H9 (cell line): ENCODE results near the gene RFFL. TPM values are rescaled to one million over a fixed set of nuclear protein-coding genes. Genes with fewer than 3 reads are reported as not detected.
A peak's percentile ranks its signal among the peaks of the same experiment; 100 is the strongest.

Experiments
- DNase-seq: peaks from one replicate; pipeline ENCODE4 v3.0.0-alpha.2; 2017
- H2AFZ ChIP-seq: one replicate; pipeline ENCODE4 v1.6.1; 2013; ENCODE audit warnings: mild to moderate bottlenecking, low read length, control low read depth, moderate library complexity
- H2AK5ac ChIP-seq: 2 replicates; pipeline ENCODE4 v1.6.1; 2013; ENCODE audit warnings: low read length, control low read depth, mixed read lengths; ENCODE audit not compliant: insufficient read length
- H2BK120ac ChIP-seq: one replicate; pipeline ENCODE4 v1.6.1; 2013; ENCODE audit warnings: low read depth, mild to moderate bottlenecking, low read length, control low read depth, inconsistent platforms; ENCODE audit not compliant: poor library complexity, severe bottlenecking
- H2BK12ac ChIP-seq: 2 replicates; pipeline ENCODE4 v1.6.1; 2013; ENCODE audit warnings: low read length, control low read depth, mixed read lengths, low read depth; ENCODE audit not compliant: insufficient read length
- H2BK15ac ChIP-seq: 2 replicates; pipeline ENCODE4 v1.6.1; 2013; ENCODE audit warnings: low read depth, low read length, control low read depth
- H2BK20ac ChIP-seq: one replicate; pipeline ENCODE4 v1.6.1; 2013; ENCODE audit warnings: low read depth, mild to moderate bottlenecking, low read length, control low read depth, inconsistent platforms; ENCODE audit not compliant: poor library complexity, severe bottlenecking
- H2BK5ac ChIP-seq: 2 replicates; pipeline ENCODE4 v1.6.1; 2013; ENCODE audit warnings: low read length, control low read depth, mixed read lengths; ENCODE audit not compliant: insufficient read length
- H3K14ac ChIP-seq: 2 replicates; pipeline ENCODE4 v1.6.1; 2013; ENCODE audit warnings: low read length, control low read depth; ENCODE audit not compliant: insufficient read depth
- H3K18ac ChIP-seq: 2 replicates; pipeline ENCODE4 v1.6.1; 2013; ENCODE audit warnings: low read depth, mild to moderate bottlenecking, mixed read lengths, low read length, control low read depth; ENCODE audit not compliant: insufficient read length
- H3K23ac ChIP-seq: 2 replicates; pipeline ENCODE4 v1.6.1; 2013; ENCODE audit warnings: low read length, control low read depth, mixed read lengths, low read depth; ENCODE audit not compliant: insufficient read length
- H3K23me2 ChIP-seq: 2 replicates; pipeline ENCODE4 v1.6.1; 2013; ENCODE audit warnings: low read depth, mild to moderate bottlenecking, mixed read lengths, low read length, control low read depth; ENCODE audit not compliant: insufficient read length, poor library complexity, severe bottlenecking
- H3K27ac ChIP-seq: 2 replicates; pipeline ENCODE4 v1.5.1; 2013; ENCODE audit warnings: low read length, control low read depth, mixed read lengths, low read depth; ENCODE audit not compliant: insufficient read length
- H3K27me3 ChIP-seq: 2 replicates; pipeline ENCODE4 v1.6.1; 2013; ENCODE audit warnings: low read length, control low read depth, inconsistent platforms; ENCODE audit not compliant: insufficient read depth
- H3K4ac ChIP-seq: 2 replicates; pipeline ENCODE4 v1.6.1; 2013; ENCODE audit warnings: low read depth, mild to moderate bottlenecking, control low read depth, inconsistent platforms, low read length, moderate library complexity
- H3K4me1 ChIP-seq: 2 replicates; pipeline ENCODE4 v1.6.1; 2013; ENCODE audit warnings: low read length, control low read depth, inconsistent platforms; ENCODE audit not compliant: insufficient read depth
- H3K4me2 ChIP-seq: 2 replicates; pipeline ENCODE4 v1.6.1; 2013; ENCODE audit warnings: low read length, control low read depth, mixed read lengths; ENCODE audit not compliant: insufficient read length, insufficient read depth
- H3K56ac ChIP-seq: 2 replicates; pipeline ENCODE4 v1.6.1; 2013; ENCODE audit warnings: low read depth, mild to moderate bottlenecking, mixed read lengths, low read length, control low read depth; ENCODE audit not compliant: insufficient read length
- H3K79me1 ChIP-seq: 2 replicates; pipeline ENCODE4 v1.6.1; 2013; ENCODE audit warnings: low read depth, mild to moderate bottlenecking, moderate library complexity, low read length, control low read depth, inconsistent platforms; ENCODE audit not compliant: insufficient read depth, poor library complexity, severe bottlenecking
- H3K79me2 ChIP-seq: 2 replicates; pipeline ENCODE4 v1.6.1; 2013; ENCODE audit warnings: low read length, control low read depth, inconsistent platforms; ENCODE audit not compliant: insufficient read depth
- H3K9ac ChIP-seq: 2 replicates; pipeline ENCODE4 v1.6.1; 2013; ENCODE audit warnings: low read length, control low read depth, mixed read lengths; ENCODE audit not compliant: insufficient read length; ENCODE audit errors: extremely low read depth
- H3K9me3 ChIP-seq: one replicate; pipeline ENCODE4 v1.6.1; 2013; ENCODE audit warnings: low read depth, low read length, inconsistent platforms; ENCODE audit not compliant: control insufficient read depth
- H3T11ph ChIP-seq: one replicate; pipeline ENCODE4 v1.6.1; 2013; ENCODE audit warnings: mild to moderate bottlenecking, low read length, control low read depth, inconsistent platforms
- H4K20me1 ChIP-seq: one replicate; pipeline ENCODE4 v1.6.1; 2013; ENCODE audit not compliant: control insufficient read depth, insufficient read length, insufficient read depth
- H4K5ac ChIP-seq: 2 replicates; pipeline ENCODE4 v1.6.1; 2013; ENCODE audit warnings: low read depth, mild to moderate bottlenecking, mixed read lengths, low read length, control low read depth; ENCODE audit not compliant: insufficient read length
- H4K8ac ChIP-seq: replicated peaks from 2 replicates; pipeline ENCODE4 v1.6.1; 2013; ENCODE audit warnings: low read length, control low read depth, mixed read lengths, low read depth; ENCODE audit not compliant: insufficient read length
- H4K91ac ChIP-seq: 2 replicates; pipeline ENCODE4 v1.6.1; 2013; ENCODE audit warnings: low read depth, mild to moderate bottlenecking, moderate library complexity, mixed read lengths, low read length, control low read depth; ENCODE audit not compliant: insufficient read length
- H3K27ac Mint-ChIP-seq, 3 experiments: 2 replicates in 2 of 3; 3 replicates in 1 of 3; pipeline ENCODE4 v1.8.0; 2020 to 2021; ENCODE audit warnings: mixed read lengths in 3 of 3, mild to moderate bottlenecking in 1 of 3, moderate library complexity in 1 of 3
- H3K27me3 Mint-ChIP-seq: 2 replicates; pipeline ENCODE4 v1.8.0; 2021; ENCODE audit warnings: low read depth, mild to moderate bottlenecking, moderate library complexity, mixed read lengths
- H3K36me3 Mint-ChIP-seq, 3 experiments: 2 replicates in 2 of 3; 3 replicates in 1 of 3; pipeline ENCODE4 v1.8.0; 2020 to 2021; ENCODE audit warnings: low read depth in 3 of 3, mixed read lengths in 3 of 3; ENCODE audit not compliant: insufficient read depth in 1 of 3
- H3K4me1 Mint-ChIP-seq, 2 experiments: 2 replicates each; pipeline ENCODE4 v1.8.0; 2020; ENCODE audit warnings: mixed read lengths in 2 of 2
- H3K4me3 Mint-ChIP-seq, 2 experiments: 2 replicates in 1 of 2; 3 replicates in 1 of 2; pipeline ENCODE4 v1.8.0; 2020 to 2021; ENCODE audit warnings: mild to moderate bottlenecking in 2 of 2, mixed read lengths in 2 of 2, moderate library complexity in 1 of 2
- H3K9me3 Mint-ChIP-seq, 2 experiments: 2 replicates in 1 of 2; 3 replicates in 1 of 2; pipeline ENCODE4 v1.8.0; 2020; ENCODE audit warnings: mild to moderate bottlenecking in 2 of 2, mixed read lengths in 2 of 2, moderate library complexity in 1 of 2
- CTCF ChIP-seq: fragments of 200-600 bp; sonication (generic); conservative IDR thresholded peaks from 3 replicates; pipeline ENCODE4 v1.8.0; 2021; ENCODE audit warnings: antibody characterized with exemption, mild to moderate bottlenecking
- WGBS: extraction: QIAGEN DNeasy Blood & Tissue Kit; methylation state at CpG from one replicate; pipeline ENCODE4 v1.1.7; 2013; ENCODE audit warnings: missing lambda C conversion rate, low lambda C conversion rate, mixed read lengths; ENCODE audit not compliant: insufficient read length; ENCODE audit errors: extremely low coverage; 5-methylcytosine and 5-hydroxymethylcytosine counted together
- total RNA-seq: library from RNA; stranded (reverse); gene quantifications from 2 replicates; pipeline ENCODE4 v1.2.1, GENCODE V29; 2021

Gene RFFL
- total RNA-seq, 1 experiment from 2014 or later = 21.1 TPM

GRCh38 chr17:35011671-35012216, 51.8 kb downstream of the RFFL start:
- no peak overlapping the region for H3K9ac ChIP-seq

More at GRCh38 chr17:35011671-35012216, 51.8 kb downstream of the RFFL start:
- H2AFZ ChIP-seq = no peak overlapping the region
- peak overlapping the region; percentile 0 to 66 (median 66); a peak in 4 of 7 replicates for H3K27ac Mint-ChIP-seq
- no peak overlapping the region for H2BK12ac ChIP-seq
- no peak overlapping the region for H3K4me2 ChIP-seq
- peaks cover 5% of the 10 kb centered on the region; the same call in 1 of the 2 replicates for H3K4me1 ChIP-seq
- H3K9me3 Mint-ChIP-seq = no peaks in the 10 kb centered on the region
- H3K14ac ChIP-seq = no peak overlapping the region
- no peaks in the 10 kb centered on the region for H3K79me1 ChIP-seq
- no peak overlapping the region for H2AK5ac ChIP-seq
- H3K27me3 ChIP-seq = no peaks in the 10 kb centered on the region
- DNase-seq = no peak
- H3K9me3 ChIP-seq = no peaks in the 10 kb centered on the region
- H3T11ph ChIP-seq = no peak overlapping the region
- no peak overlapping the region for H2BK20ac ChIP-seq
- H3K23ac ChIP-seq = no peak overlapping the region
- no peak overlapping the region for H3K18ac ChIP-seq
- H3K4ac ChIP-seq = no peak overlapping the region
- no peak overlapping the region for H2BK120ac ChIP-seq
- no peak overlapping the region for H3K4me3 Mint-ChIP-seq
- no peak overlapping the region for H3K56ac ChIP-seq
- H3K4me1 Mint-ChIP-seq = peaks cover 16 to 21% of the 10 kb centered on the region in 2 experiments
- no peak overlapping the region for H2BK5ac ChIP-seq
- TF ChIP-seq CTCF = no peak
- peaks cover 17 to 27% (median 25%) of the 10 kb centered on the region in 3 experiments; a peak in 6 of 7 replicates for H3K36me3 Mint-ChIP-seq
- no peaks in the 10 kb centered on the region for H3K23me2 ChIP-seq
- H4K91ac ChIP-seq = no peak overlapping the region
- no peaks in the 10 kb centered on the region for H3K27me3 Mint-ChIP-seq
- H3K27ac ChIP-seq = no peak overlapping the region
- no peak overlapping the region for H2BK15ac ChIP-seq
- no peaks in the 10 kb centered on the region for H4K20me1 ChIP-seq
- H4K8ac ChIP-seq = no peak overlapping the region
- H4K5ac ChIP-seq = no peak overlapping the region
- no peaks in the 10 kb centered on the region for H3K79me2 ChIP-seq
- no CpG with 5 or more reads among the region's 5 CpGs for WGBS
